IMR-90 (cell line): ENCODE results near the gene TBC1D22A. TPM values are rescaled to one million over a fixed set of nuclear protein-coding genes. Genes with fewer than 3 reads are reported as not detected.

Experiments
- ATAC-seq: fragments of 200-7000 bp; cut with Tn5 transposase; 2 replicates; pipeline ENCODE4 v1.9.1; 2020; ENCODE audit warnings: low read depth, mild to moderate bottlenecking, moderate library complexity
- BruUV-seq: library from RNA; stranded (reverse); fragments of 400-500 nt; replicated peaks from 2 replicates; lab custom pipeline; 2021; lab: Mats Ljungman, UMichigan
- CTCF ChIA-PET: fragments of 300-600 bp; formaldehyde crosslinking; extraction: SDS; loops from one replicate; lab custom pipeline; 2021; ENCODE audit warnings: antibody characterized with exemption; lab: Yijun Ruan, JAX
- POLR2A ChIA-PET: fragments of 300-600 bp; sonication (Branson Sonifier 250); formaldehyde crosslinking; loops from one replicate; lab custom pipeline; 2022; ENCODE audit warnings: antibody characterized with exemption; ENCODE audit not compliant: unreplicated experiment; lab: Charles Lee
- DNase-seq: peaks from one replicate; pipeline ENCODE4 v3.0.0; 2013
- H2AFZ ChIP-seq: replicated peaks from 2 replicates; pipeline ENCODE3; 2013; ENCODE audit warnings: low read length, mild to moderate bottlenecking; ENCODE audit not compliant: poor library complexity
- H2AK5ac ChIP-seq: 2 replicates; pipeline ENCODE4 v1.6.1; 2013; ENCODE audit warnings: low read depth, low read length, inconsistent platforms
- H2AK9ac ChIP-seq: replicated peaks from 2 replicates; pipeline ENCODE3; 2013; ENCODE audit warnings: mild to moderate bottlenecking, low read depth, low read length, moderate library complexity; ENCODE audit not compliant: poor library complexity
- H2BK120ac ChIP-seq: 2 replicates; pipeline ENCODE4 v1.6.1; 2013; ENCODE audit warnings: low read depth, low read length, inconsistent platforms
- H2BK15ac ChIP-seq: 3 replicates; pipeline ENCODE4 v1.6.1; 2013; ENCODE audit warnings: low read depth, low read length, inconsistent platforms
- H2BK20ac ChIP-seq: 2 replicates; pipeline ENCODE4 v1.6.1; 2013; ENCODE audit warnings: low read depth, mild to moderate bottlenecking, inconsistent platforms, low read length, moderate library complexity
- H2BK5ac ChIP-seq: 2 replicates; pipeline ENCODE4 v1.6.1; 2013; ENCODE audit warnings: mild to moderate bottlenecking, low read depth, low read length, inconsistent platforms; ENCODE audit not compliant: poor library complexity, severe bottlenecking
- H3K14ac ChIP-seq: replicated peaks from 2 replicates; pipeline ENCODE4 v1.6.1; 2013; ENCODE audit warnings: low read depth, low read length, inconsistent platforms
- H3K18ac ChIP-seq: 2 replicates; pipeline ENCODE4 v1.6.1; 2013; ENCODE audit warnings: low read depth, low read length, control low read depth
- H3K23ac ChIP-seq: 2 replicates; pipeline ENCODE4 v1.6.1; 2013; ENCODE audit warnings: low read depth, low read length, inconsistent platforms
- H3K27ac ChIP-seq: 2 replicates; pipeline ENCODE4 v1.5.1; 2013; ENCODE audit warnings: mild to moderate bottlenecking, control low read depth, low read length; ENCODE audit not compliant: insufficient read depth
- H3K27me3 ChIP-seq: 2 replicates; pipeline ENCODE4 v1.6.1; 2013; ENCODE audit warnings: low read length; ENCODE audit not compliant: control insufficient read depth, insufficient read depth
- H3K36me3 ChIP-seq: 2 replicates; pipeline ENCODE4 v1.6.1; 2013; ENCODE audit warnings: low read length, mixed read lengths; ENCODE audit not compliant: control insufficient read depth, insufficient read depth
- H3K4ac ChIP-seq: 2 replicates; pipeline ENCODE4 v1.6.1; 2013; ENCODE audit warnings: low read depth, low read length, inconsistent platforms
- H3K4me1 ChIP-seq: 2 replicates; pipeline ENCODE4 v1.6.1; 2013; ENCODE audit warnings: low read length, mixed read lengths; ENCODE audit not compliant: control insufficient read depth, insufficient read depth
- H3K4me2 ChIP-seq: 2 replicates; pipeline ENCODE4 v1.6.1; 2013; ENCODE audit warnings: low read depth, mild to moderate bottlenecking, control low read depth, low read length, moderate library complexity
- H3K4me3 ChIP-seq: 2 replicates; pipeline ENCODE4 v1.5.1; 2013; ENCODE audit warnings: low read depth, mild to moderate bottlenecking, control low read depth, low read length, moderate library complexity; ENCODE audit not compliant: insufficient read depth
- H3K56ac ChIP-seq: 2 replicates; pipeline ENCODE4 v1.6.1; 2013; ENCODE audit warnings: low read length, inconsistent platforms; ENCODE audit not compliant: insufficient read depth; ENCODE audit errors: extremely low read depth
- H3K79me1 ChIP-seq, 2 experiments: 2 replicates each; pipeline ENCODE4 v1.6.1; 2013; ENCODE audit warnings: low read length in 2 of 2, inconsistent platforms in 1 of 2, low read depth in 1 of 2
- H3K9ac ChIP-seq: 2 replicates; pipeline ENCODE4 v1.6.1; 2013; ENCODE audit warnings: low read depth, low read length, control low read depth
- H3K9me1 ChIP-seq: 2 replicates; pipeline ENCODE4 v1.6.1; 2013; ENCODE audit warnings: low read length, inconsistent platforms; ENCODE audit not compliant: insufficient read depth
- H3K9me3 ChIP-seq: 2 replicates; pipeline ENCODE4 v1.6.1; 2013; ENCODE audit warnings: low read length; ENCODE audit not compliant: control insufficient read depth, insufficient read depth
- H4K20me1 ChIP-seq: 2 replicates; pipeline ENCODE4 v1.6.1; 2013; ENCODE audit warnings: low read length, inconsistent platforms; ENCODE audit not compliant: insufficient read depth
- H4K5ac ChIP-seq: 2 replicates; pipeline ENCODE4 v1.6.1; 2013; ENCODE audit warnings: mild to moderate bottlenecking, low read depth, low read length, control low read depth
- H4K8ac ChIP-seq, 2 experiments: 2 replicates each; pipeline ENCODE4 v1.6.1; 2013; ENCODE audit warnings: low read depth in 2 of 2, low read length in 2 of 2, control low read depth in 1 of 2, inconsistent platforms in 1 of 2
- H4K91ac ChIP-seq: 2 replicates; pipeline ENCODE4 v1.6.1; 2013; ENCODE audit warnings: low read depth, low read length, inconsistent platforms; ENCODE audit not compliant: insufficient read depth
- BHLHE40 ChIP-seq: fragments of 150-350 bp; IDR thresholded peaks from 2 replicates; pipeline ENCODE4 v1.6.1; 2016; ENCODE audit warnings: mild to moderate bottlenecking, low read depth, low read length
- CEBPB ChIP-seq: IDR thresholded peaks from 2 replicates; pipeline ENCODE4 v1.6.1; 2012; ENCODE audit warnings: low read depth, low read length, improper control_type of control experiment
- CHD1 ChIP-seq: IDR thresholded peaks from 2 replicates; pipeline ENCODE4 v1.6.1; 2012; ENCODE audit warnings: low read depth, low read length, improper control_type of control experiment
- FOS ChIP-seq: fragments of 150-350 bp; IDR thresholded peaks from 2 replicates; pipeline ENCODE4 v1.6.1; 2016; ENCODE audit warnings: low read depth, low read length
- MAFK ChIP-seq: IDR thresholded peaks from 2 replicates; pipeline ENCODE4 v1.6.1; 2012; ENCODE audit warnings: low read depth, low read length, improper control_type of control experiment
- MAZ ChIP-seq: IDR thresholded peaks from 2 replicates; pipeline ENCODE4 v1.6.1; 2012; ENCODE audit warnings: low read depth, mild to moderate bottlenecking, low read length, improper control_type of control experiment, moderate library complexity, borderline replicate concordance
- MXI1 ChIP-seq: IDR thresholded peaks from 2 replicates; pipeline ENCODE4 v1.6.1; 2012; ENCODE audit warnings: low read depth, mild to moderate bottlenecking, low read length, moderate library complexity, borderline replicate concordance
- NFE2L2 ChIP-seq: fragments of 150-350 bp; IDR thresholded peaks from 2 replicates; pipeline ENCODE4 v1.6.1; 2016; ENCODE audit warnings: low read depth, mild to moderate bottlenecking, low read length
- POLR2A ChIP-seq: IDR thresholded peaks from 2 replicates; pipeline ENCODE4 v1.6.1; 2012; ENCODE audit warnings: mild to moderate bottlenecking, low read depth, low read length
- RAD21 ChIP-seq: IDR thresholded peaks from 2 replicates; pipeline ENCODE4 v1.6.1; 2012; ENCODE audit warnings: low read length, improper control_type of control experiment
- RCOR1 ChIP-seq: IDR thresholded peaks from 2 replicates; pipeline ENCODE4 v1.6.1; 2012; ENCODE audit warnings: mild to moderate bottlenecking, low read length, improper control_type of control experiment; ENCODE audit not compliant: insufficient replicate concordance
- RFX5 ChIP-seq: IDR thresholded peaks from 2 replicates; pipeline ENCODE4 v1.8.0; 2012; ENCODE audit warnings: low read depth, mild to moderate bottlenecking, low read length, moderate library complexity
- SMC3 ChIP-seq: fragments of 150-350 bp; IDR thresholded peaks from 2 replicates; pipeline ENCODE4 v1.6.1; 2016; ENCODE audit warnings: low read depth, mild to moderate bottlenecking, antibody characterized with exemption, low read length, moderate library complexity
- WGBS, 2 experiments: methylation state at CpG; one replicate each; pipeline versions ENCODE4 v1.1.5 to v1.1.7; 2013; ENCODE audit warnings: missing lambda C conversion rate in 2 of 2; ENCODE audit not compliant: insufficient read length in 1 of 2; ENCODE audit errors: extremely low coverage in 2 of 2; 5-methylcytosine and 5-hydroxymethylcytosine counted together
- dilution Hi-C: fragments of 300-500 bp; cut with HindIII; formaldehyde crosslinking; loops from one replicate; pipeline ENCODE4 v1.14.3; 2018; ENCODE audit warnings: low sequenced_read_pairs; ENCODE audit not compliant: unreplicated experiment
- in situ Hi-C: fragments of 300-500 bp; cut with MboI; formaldehyde crosslinking; loops from 3 replicates; pipeline ENCODE4 v1.14.3; 2019; ENCODE audit warnings: low sequenced_read_pairs, inconsistent platforms, mixed read lengths
- intact Hi-C: fragments of 100-400 bp; cut with micrococcal nuclease; formaldehyde crosslinking; loops from 2 replicates; pipeline ENCODE4 v1.10.0; 2022
- polyA plus RNA-seq, 3 experiments: library from polyadenylated mRNA; depleted of rRNA; stranded (reverse); fragments of >200 nt; gene quantifications; 2 replicates each; pipeline ENCODE4 v1.2.3, GENCODE V29; 2012; ENCODE audit warnings: low replicate concordance in 1 of 3
- total RNA-seq: library from RNA; depleted of rRNA; stranded (reverse); fragments of >200 nt; gene quantifications from 2 replicates; pipeline ENCODE4 v1.2.3, GENCODE V29; 2012
- TF ChIP-seq, protein P1 (sequence below): conservative IDR thresholded peaks from 2 replicates; pipeline ENCODE4 v1.5.1; 2012; ENCODE audit warnings: mild to moderate bottlenecking, low read depth, low read length, improper control_type of control experiment
- TF ChIP-seq, protein P2 (sequence below): fragments of 150-350 bp; IDR thresholded peaks from 2 replicates; pipeline ENCODE4 v1.6.1; 2016; ENCODE audit warnings: low read depth, mild to moderate bottlenecking, low read length, moderate library complexity, borderline replicate concordance
- TF ChIP-seq, protein P3 (sequence below): fragments of 150-350 bp; IDR thresholded peaks from 2 replicates; pipeline ENCODE4 v1.6.1; 2017; ENCODE audit warnings: mild to moderate bottlenecking, antibody characterized with exemption, low read length, low read depth

The TBC1D22A gene
- total and polyA plus RNA-seq, 2 of the 4 experiments (the other 2 are of a cell fraction): 9.0 to 16.7 TPM

GRCh38 chr22:46923394-46923793, 160.9 kb downstream of the TBC1D22A start:
- H3K4me1 ChIP-seq: no peaks in the 10 kb centered on the region
- H3K14ac ChIP-seq: no peak overlapping the region
- H2AK9ac ChIP-seq: peak overlapping the region; percentile 1
- H3K27ac ChIP-seq: no peak overlapping the region
- no peak overlapping the region for H2BK20ac ChIP-seq
- no peak overlapping the region for H2BK15ac ChIP-seq
- ATAC-seq (no peak), DNase-seq (no peak)
- H2BK5ac ChIP-seq: no peak overlapping the region
- intact Hi-C loops (no loop called here), dilution Hi-C loops (no loop called here), in situ Hi-C loops (no loop called here)
- H3K9me1 ChIP-seq: no peaks in the 10 kb centered on the region; the same call in 1 of the 2 replicates
- WGBS, 2 experiments: no CpG with 5 or more reads among the region's 10 CpGs
- no peak overlapping the region for H4K5ac ChIP-seq
- H3K18ac ChIP-seq: no peak overlapping the region
- no peak overlapping the region for H4K91ac ChIP-seq
- ChIA-PET POLR2A (no interaction called here), CTCF (no interaction called here)
- H3K4ac ChIP-seq: no peak overlapping the region
- no peak overlapping the region for H4K8ac ChIP-seq
- H3K27me3 ChIP-seq: no peaks in the 10 kb centered on the region
- peaks cover 2% of the 10 kb centered on the region; the same call in 1 of the 2 replicates for H3K9me3 ChIP-seq
- no peak overlapping the region for H2AK5ac ChIP-seq
- H3K79me1 ChIP-seq: peaks cover 7% of the 10 kb centered on the region in 2 experiments; a peak in 3 of 4 replicates
- H3K9ac ChIP-seq: no peak overlapping the region
- TF ChIP-seq POLR2A (no peak), RCOR1 (no peak), MAFK (no peak), RAD21 (no peak), RFX5 (no peak), CHD1 (no peak), SMC3 (no peak), CEBPB (no peak), MXI1 (no peak), BHLHE40 (no peak), FOS (no peak), NFE2L2 (no peak), MAZ (no peak)
- TF ChIP-seq, protein P1, sequence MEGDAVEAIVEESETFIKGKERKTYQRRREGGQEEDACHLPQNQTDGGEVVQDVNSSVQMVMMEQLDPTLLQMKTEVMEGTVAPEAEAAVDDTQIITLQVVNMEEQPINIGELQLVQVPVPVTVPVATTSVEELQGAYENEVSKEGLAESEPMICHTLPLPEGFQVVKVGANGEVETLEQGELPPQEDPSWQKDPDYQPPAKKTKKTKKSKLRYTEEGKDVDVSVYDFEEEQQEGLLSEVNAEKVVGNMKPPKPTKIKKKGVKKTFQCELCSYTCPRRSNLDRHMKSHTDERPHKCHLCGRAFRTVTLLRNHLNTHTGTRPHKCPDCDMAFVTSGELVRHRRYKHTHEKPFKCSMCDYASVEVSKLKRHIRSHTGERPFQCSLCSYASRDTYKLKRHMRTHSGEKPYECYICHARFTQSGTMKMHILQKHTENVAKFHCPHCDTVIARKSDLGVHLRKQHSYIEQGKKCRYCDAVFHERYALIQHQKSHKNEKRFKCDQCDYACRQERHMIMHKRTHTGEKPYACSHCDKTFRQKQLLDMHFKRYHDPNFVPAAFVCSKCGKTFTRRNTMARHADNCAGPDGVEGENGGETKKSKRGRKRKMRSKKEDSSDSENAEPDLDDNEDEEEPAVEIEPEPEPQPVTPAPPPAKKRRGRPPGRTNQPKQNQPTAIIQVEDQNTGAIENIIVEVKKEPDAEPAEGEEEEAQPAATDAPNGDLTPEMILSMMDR: no peak
- TF ChIP-seq, protein P2, sequence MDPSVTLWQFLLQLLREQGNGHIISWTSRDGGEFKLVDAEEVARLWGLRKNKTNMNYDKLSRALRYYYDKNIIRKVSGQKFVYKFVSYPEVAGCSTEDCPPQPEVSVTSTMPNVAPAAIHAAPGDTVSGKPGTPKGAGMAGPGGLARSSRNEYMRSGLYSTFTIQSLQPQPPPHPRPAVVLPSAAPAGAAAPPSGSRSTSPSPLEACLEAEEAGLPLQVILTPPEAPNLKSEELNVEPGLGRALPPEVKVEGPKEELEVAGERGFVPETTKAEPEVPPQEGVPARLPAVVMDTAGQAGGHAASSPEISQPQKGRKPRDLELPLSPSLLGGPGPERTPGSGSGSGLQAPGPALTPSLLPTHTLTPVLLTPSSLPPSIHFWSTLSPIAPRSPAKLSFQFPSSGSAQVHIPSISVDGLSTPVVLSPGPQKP: no peak
- TF ChIP-seq, protein P3, sequence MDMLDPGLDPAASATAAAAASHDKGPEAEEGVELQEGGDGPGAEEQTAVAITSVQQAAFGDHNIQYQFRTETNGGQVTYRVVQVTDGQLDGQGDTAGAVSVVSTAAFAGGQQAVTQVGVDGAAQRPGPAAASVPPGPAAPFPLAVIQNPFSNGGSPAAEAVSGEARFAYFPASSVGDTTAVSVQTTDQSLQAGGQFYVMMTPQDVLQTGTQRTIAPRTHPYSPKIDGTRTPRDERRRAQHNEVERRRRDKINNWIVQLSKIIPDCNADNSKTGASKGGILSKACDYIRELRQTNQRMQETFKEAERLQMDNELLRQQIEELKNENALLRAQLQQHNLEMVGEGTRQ: no peak
- no peak overlapping the region for H3K4me2 ChIP-seq
- H2BK120ac ChIP-seq: no peak overlapping the region
- H3K36me3 ChIP-seq: peaks cover 2% of the 10 kb centered on the region; the same call in 1 of the 2 replicates
- no peak overlapping the region for H2AFZ ChIP-seq
- BruUV-seq: no TSS peak
- no peak overlapping the region for H3K23ac ChIP-seq
- no peaks in the 10 kb centered on the region for H4K20me1 ChIP-seq
- H3K4me3 ChIP-seq: no peak overlapping the region
- H3K56ac ChIP-seq: no peak overlapping the region
